HUDEP-2 (cell line): ENCODE data around the gene GRM8.
"Not testable (repeated sequence)": the region's sequence is repeated elsewhere in the genome, so short reads cannot be mapped to it uniquely, and the experiment has no call there.

Experiments used
- DNase-seq, 76 experiments: peaks; one replicate each; lab custom pipeline; 2025; ENCODE audit not compliant: unreplicated experiment in 76 of 76; lab: John Stamatoyannopoulos, UW

The GRM8 gene

GRCh38 chr7:126953461-126953860, 299.3 kb downstream of the GRM8 start:
- no peak for DNase-seq

- no peak for DNase-seq
Measured at GRCh38 chr7:126948664-126949063, 304.1 kb downstream of the GRM8 start.

- DNase-seq: no peak
Measured at GRCh38 chr7:126940723-126941307, 311.9 kb downstream of the GRM8 start.

DNA sequence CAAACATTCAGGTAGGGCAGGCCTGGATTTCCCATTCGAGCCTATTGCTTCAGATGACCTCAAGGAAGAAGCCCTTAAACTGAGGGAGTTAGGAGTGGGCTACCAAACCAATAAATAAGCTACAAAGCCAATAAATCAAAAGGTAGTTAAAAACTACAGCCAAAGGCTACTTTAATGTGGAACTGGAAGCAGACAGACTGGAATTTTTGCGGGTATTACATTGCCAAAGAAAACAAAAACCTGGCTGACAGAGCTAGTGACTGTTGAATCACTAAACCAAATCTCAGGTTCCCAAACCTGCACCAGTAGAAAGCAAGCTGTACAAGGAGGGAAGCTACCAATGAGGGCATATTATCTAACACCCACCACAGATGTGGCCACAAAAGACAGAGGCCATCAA, 315.6 kb downstream of the GRM8 start:
- no peak for DNase-seq

GRCh38 chr7:126931581-126931980, 321.2 kb downstream of the GRM8 start:
- DNase-seq: no peak

DNA sequence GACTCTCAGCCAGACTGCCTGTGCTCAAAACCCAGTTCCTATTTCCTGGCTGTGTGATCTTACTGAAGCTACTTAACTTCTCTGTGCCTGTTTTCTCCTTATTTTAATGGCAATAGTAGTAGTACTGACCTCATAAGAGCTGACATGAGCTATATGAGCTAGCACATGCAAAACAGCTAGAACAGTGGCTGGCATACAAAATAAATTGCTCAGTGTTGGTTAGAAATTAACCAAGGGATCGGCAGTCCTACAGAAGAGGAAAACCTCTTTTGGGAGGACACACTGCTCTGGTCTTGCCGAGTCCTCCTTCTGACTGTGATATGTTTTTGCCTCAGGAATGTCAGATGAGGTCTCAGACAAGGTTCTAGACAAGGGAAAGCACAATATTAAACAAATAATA, 322.6 kb downstream of the GRM8 start:
- DNase-seq: no peak

DNA sequence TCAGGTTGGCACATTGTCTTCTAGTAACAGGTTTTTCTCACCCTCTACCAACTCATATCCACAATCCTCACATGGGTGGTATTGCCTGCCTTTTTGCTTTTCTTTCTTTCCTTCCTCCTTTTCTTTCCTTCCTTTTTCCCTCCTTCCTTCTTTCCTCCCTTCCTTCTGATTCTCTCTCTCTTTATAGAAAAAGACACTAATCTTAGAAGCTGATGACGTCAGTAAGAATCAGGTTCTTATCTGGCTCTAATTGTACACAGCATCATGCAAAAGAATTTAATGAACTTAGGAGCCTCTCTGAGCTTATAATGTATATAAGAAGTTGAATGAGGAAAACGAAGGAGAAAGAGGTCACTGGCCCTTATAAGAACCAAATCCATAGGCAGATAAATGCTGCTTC, 328.3 kb downstream of the GRM8 start:
- DNase-seq: no peak

- not testable (repeated sequence) for DNase-seq
Measured at GRCh38 chr7:126911627-126912026, 341.1 kb downstream of the GRM8 start.

- DNase-seq: not testable (repeated sequence)
Measured at GRCh38 chr7:126908564-126908963, 344.2 kb downstream of the GRM8 start.

DNA sequence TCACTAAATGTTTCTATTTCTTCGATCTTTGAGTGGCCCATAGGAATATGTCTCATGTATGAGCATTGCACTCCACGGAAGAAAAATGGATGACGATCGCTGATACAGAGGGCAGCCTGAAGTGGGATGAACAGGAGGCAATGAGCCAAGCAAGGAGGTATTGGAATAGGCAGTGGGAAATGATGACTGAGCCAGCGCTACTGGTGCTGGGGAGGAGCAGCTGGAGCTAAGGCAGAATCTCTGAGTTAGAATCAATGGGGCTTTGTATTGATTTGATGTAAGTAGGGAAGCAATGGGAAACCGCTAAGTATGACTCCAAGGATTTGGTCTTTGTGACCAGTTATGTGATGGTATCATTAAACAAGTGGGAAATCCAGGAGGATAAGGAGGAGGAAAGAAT, 345.1 kb downstream of the GRM8 start:
- not testable (repeated sequence) for DNase-seq

- DNase-seq: not testable (repeated sequence)
Measured at GRCh38 chr7:126905255-126905654, 347.5 kb downstream of the GRM8 start.

- DNase-seq: not testable (repeated sequence)
Measured at GRCh38 chr7:126901041-126901765, 351.5 kb downstream of the GRM8 start.

GRCh38 chr7:126887980-126888379, 364.8 kb downstream of the GRM8 start:
- DNase-seq: not testable (repeated sequence)

DNA sequence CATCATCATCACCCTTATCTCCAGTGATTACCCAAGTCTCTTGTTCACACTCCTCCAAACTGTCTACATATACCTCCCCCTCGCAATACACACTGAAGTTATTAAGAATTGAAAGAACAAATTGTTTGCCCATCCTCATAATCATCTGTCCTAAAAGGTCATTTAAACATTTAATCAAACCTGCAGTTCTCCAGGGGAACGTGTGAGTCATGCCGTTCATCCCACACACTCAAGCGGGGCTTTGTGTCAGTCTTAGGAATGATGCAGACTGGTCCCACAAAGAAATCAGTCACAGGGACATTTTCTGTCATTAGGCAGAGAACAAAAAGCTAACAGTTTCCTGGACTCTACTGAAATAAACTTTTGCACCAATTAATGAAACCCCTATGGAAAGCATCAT, 365.2 kb downstream of the GRM8 start:
- not testable (repeated sequence) for DNase-seq

GRCh38 chr7:126882730-126883129, 370.0 kb downstream of the GRM8 start:
- DNase-seq: not testable (repeated sequence)

DNA sequence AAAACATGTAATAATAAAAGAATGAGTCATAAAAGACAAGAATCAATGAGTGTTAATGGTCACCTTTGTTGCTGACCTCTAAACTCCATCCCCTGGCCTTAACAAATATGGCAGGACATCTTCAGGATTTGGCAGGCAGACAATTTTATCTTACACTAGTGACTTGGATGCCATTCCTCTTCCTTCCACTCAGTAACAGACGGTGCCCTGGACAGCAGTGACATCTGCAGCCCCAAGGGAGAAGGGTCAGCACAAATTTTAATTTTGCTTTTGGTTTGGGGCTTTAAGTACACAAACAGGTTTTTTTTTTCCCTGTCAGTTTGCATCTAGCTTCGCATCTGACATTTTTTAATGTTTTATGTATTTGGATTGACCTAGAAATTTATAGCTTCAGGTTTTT, 370.8 kb downstream of the GRM8 start:
- DNase-seq: not testable (repeated sequence)

- no peak for DNase-seq
Measured at GRCh38 chr7:126881315-126881714, 371.4 kb downstream of the GRM8 start.

DNA sequence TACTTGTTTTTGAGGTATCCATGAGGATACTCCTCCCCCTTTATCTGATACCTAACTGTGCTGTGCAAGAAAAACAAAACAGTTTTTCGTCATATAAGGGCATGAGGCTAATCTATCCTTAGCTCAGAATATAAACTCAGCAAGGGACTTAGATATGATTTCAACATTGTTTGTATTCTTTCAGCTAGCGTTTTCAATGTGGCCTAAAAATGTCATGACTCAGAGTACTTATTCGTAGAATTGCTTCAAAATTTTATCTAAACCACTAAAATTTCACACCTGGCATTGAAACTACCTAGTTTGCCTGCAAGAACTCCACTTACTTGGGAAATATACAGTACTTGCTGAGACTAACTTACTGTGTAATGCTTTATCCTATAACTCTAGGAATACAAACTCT, 376.2 kb downstream of the GRM8 start:
- DNase-seq: not testable (repeated sequence)

DNA sequence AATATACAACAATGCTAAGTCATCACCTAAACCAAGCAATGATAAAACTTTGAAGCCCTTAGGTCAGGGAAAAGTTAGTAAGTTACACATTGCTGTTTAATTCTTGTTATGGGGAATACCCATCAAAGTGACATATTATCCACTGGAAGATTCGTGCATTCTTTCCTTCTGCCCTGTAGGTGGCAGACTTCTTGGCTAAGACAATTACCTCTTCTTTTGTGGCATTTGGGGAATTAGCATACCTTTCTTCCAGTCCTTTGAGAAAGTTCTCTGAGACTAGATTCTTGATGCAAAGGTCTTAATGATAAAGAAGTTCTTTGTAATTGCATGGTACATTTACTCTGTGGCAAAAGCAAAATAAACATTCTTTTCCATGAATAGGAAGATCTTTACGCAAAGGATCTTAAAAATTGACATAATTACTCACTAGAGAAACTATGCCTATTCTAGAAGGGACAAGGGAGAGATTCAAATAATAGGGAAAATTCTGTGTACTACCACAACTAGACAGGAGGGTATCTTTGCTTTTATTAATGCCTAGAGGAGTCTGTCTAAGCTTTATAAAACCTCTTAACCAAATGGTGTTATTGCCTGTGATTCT, 395.9 kb downstream of the GRM8 start:
- peak in 2 of 76 experiments; percentile 0 to 6 for DNase-seq

- no peak for DNase-seq
Measured at GRCh38 chr7:126845331-126845730, 407.4 kb downstream of the GRM8 start.

GRCh38 chr7:126843883-126844282, 408.9 kb downstream of the GRM8 start:
- DNase-seq: no peak

DNA sequence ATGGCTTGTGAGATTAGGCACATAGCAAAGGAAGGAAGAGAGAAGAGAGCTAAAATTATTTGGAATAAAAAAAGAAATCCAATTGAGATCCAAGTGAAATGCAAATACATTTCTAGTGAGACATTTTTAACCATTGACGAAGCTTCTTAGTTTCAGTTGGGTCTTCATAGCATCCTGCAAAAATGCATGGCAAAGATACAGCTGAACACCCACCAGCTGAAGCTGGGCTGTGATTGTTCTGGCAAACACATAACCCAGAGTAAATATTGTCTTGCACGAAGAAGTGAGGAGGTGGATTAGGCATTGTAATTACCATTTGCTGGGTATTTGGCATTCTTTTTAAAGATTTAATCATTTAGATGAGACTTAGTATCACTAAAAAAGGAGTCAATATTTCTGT, 409.4 kb downstream of the GRM8 start:
- DNase-seq: no peak
